Stimulated activated CD4-positive, alpha-beta T cell treated with anti-CD3 and anti-CD28 coated beads, Interleukin-12 subunit alpha, Interleukin-12 subunit beta, amount 100 ng/mL, for 48 hours (primary cell): Measurements from ENCODE around the gene VAV2.

Experiments
- DNase-seq, 3 donors: peaks; one replicate each; pipeline ENCODE4 v3.0.0-alpha.2; 2020; ENCODE audit warnings: low read depth in 2 of 3, low spot score in 1 of 3

VAV2 gene

DNA sequence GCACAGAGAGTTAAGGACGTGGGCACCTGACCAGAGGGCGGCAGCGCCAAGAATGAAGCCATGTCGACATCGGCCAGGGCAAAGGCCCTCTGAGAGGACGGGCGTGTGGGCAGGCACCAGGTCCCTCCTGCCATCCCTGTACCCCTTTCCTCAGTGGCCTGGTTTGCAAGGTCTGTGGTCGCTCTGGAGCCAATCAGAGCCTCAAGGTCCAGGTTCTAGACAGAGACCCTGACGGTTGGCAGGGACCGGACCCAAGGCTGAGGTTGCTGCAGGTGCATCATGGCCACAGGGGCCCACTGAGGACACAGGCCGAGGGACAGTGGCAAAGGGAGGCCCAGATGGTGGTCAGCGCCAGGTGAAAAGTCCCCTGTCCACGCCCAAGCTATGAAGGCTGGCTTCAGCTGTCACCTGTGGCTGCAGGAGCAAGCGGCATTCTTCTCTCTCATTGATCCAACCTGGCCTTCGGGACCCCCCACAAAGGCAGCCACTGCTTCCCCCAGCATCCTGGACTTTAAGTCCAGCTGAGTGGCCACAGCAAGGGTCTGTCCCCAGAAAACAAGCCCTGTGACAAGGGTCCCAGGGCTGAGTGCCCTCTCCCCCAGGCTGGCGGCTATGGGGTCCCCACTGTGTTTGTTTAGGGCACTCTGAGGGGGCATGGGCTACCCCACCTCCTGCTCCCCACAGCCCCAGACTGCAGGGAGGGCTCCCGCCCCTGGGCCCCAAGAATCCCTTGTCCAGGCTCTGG, 48.9 kb downstream of the VAV2 start:
- DNase-seq = no peak

DNA sequence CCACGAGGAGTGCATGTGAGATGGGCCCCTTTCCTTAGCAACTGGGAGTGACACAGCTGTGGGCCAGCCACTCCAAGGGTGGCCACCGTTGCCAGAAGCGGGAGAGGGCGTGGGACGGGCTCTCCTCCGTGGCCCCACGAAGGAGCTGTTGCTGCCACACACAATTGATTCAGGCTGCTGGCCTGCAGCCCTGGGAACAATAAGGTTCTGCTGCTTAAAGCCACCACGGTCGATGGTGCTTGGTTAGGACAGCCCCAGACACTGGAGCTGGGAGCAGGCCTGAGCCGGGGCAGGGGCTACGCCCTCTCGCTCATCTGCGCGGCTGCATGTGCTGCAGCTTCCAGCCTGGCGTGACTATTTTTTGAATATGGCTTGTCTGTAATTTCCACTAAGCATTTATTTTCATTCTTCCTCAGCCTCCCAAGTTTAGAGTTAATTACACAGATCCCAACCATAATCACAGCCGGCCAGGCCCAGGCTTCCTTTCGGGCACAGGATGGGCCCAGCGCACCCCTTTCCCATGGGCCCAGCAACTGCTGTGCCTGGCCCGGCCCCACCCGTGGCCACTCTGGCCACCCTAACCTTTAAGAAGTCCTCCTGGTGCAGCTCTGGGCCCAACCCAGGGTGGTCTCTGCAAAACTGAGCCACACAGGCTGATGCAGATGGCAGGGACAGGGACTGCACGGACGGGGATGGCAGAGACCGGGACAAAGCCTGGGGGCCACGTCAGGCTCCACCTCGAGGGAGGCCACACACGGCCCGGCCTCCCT, 49.7 kb downstream of the VAV2 start:
- DNase-seq = no peak

GRCh38 chr9:133939845-133940244, 52.3 kb downstream of the VAV2 start:
- no peak for DNase-seq

DNA sequence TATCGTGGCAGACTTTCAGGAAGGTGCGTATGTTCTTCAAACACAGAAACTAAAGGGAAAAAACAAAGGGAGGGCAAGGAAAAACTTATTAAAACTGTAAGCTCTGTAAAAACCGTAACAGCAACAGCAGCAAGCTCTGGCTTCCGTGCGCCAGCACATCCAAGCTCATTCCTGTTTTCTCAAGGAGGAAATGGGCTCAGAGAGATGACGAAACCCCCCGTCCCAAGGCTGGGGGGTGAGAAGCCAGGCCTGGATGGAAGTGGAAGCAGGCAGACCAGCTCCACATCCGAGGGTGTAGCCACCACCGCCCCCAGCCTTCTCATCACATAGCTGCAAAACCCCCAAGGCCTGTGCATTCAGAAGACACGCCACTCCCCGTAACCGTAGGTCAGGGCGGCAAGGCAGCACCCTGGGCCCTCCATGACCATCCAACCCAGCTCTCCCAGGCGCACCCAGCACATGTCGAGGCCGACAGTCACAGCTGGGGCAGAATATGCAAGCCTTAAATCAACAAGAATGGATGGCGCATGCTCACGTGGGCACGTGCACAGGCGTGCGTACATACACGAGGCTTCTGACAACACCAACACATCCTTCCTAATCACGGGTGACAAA, 52.8 kb downstream of the VAV2 start:
- no peak for DNase-seq

GRCh38 chr9:133938753-133939152, 53.4 kb downstream of the VAV2 start:
- no peak for DNase-seq

GRCh38 chr9:133938086-133938485, 54.0 kb downstream of the VAV2 start:
- no peak for DNase-seq

DNA sequence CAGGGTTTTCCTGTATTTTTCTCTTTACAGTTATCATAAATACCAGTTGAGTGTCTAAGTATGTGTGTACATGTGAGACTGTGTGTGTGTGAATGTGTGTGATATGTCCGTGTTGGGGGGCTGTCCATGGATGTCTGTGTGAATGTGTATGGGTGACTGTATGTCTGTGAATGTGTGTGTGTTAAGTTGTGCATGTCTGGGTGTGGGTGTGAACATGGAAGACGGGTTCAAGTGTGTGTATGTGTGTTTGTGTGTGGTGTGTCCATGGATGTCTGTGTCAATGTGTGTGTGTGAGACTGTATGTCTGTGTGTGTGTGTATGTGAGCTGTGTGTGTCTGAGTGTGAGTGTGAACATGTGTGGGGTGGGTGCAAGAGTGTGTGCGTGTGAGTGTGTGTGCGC, 55.0 kb downstream of the VAV2 start:
- no peak for DNase-seq

GRCh38 chr9:133935328-133936005, 56.7 kb downstream of the VAV2 start:
- DNase-seq = no peak

DNA sequence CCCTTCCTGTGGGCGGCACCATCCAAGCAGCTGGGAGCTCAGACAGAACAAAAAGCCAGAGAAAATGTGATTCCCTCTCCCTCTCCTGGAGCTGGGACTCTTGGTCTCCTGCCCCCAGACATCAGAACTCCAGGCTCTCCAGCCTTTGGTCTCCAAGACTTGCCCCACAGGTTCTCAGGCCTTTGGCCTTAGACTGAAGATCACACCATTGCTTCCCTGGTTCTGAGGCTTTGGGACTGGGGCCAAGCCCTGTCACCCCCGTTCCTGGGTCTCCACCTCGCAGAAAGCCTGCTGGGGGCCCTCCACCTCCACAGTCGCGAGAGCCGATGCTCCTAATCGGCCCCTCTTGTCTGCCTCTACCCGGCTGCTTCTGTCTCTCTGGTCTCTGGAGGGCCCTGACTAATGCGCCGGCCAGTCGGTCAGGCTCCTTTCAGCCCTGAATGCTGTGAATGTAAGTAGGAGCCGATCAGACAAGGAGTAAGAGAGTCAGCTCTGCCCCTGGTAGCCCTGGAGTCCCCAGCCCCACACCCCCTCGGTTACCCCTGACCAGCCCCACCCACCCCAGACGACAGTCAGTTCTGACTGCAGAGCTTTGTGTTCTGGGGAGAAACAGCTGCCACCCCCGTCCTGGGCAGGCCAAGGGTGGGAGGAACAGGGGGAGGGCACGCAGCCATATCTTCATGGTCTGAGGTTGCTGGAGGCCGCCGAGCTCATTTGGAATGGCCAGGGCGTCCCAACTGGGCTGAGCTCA, 57.5 kb downstream of the VAV2 start:
- no peak for DNase-seq

- DNase-seq = no peak
Measured at GRCh38 chr9:133933426-133934026, 58.6 kb downstream of the VAV2 start.

- no peak for DNase-seq
Measured at GRCh38 chr9:133932633-133933032, 59.5 kb downstream of the VAV2 start.

DNA sequence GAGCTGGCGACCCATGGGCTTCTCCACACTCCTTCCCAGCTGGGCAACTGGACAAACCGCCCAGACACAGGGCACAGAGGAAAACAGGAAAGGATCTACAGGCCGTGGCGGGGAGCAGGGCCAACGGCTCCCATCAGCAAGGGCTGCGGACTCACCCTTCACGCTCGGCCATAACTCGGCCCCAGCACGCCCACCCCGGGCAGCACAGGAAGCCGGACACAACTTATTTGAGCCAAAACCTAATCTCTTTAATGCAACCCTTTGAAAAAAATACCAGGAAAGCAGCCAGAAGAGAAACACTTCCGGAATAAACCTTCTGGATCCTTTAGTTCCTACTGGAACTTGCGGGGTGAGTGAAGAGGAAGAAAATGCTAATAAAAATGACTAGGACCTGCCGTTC, 59.9 kb downstream of the VAV2 start:
- DNase-seq = no peak

DNA sequence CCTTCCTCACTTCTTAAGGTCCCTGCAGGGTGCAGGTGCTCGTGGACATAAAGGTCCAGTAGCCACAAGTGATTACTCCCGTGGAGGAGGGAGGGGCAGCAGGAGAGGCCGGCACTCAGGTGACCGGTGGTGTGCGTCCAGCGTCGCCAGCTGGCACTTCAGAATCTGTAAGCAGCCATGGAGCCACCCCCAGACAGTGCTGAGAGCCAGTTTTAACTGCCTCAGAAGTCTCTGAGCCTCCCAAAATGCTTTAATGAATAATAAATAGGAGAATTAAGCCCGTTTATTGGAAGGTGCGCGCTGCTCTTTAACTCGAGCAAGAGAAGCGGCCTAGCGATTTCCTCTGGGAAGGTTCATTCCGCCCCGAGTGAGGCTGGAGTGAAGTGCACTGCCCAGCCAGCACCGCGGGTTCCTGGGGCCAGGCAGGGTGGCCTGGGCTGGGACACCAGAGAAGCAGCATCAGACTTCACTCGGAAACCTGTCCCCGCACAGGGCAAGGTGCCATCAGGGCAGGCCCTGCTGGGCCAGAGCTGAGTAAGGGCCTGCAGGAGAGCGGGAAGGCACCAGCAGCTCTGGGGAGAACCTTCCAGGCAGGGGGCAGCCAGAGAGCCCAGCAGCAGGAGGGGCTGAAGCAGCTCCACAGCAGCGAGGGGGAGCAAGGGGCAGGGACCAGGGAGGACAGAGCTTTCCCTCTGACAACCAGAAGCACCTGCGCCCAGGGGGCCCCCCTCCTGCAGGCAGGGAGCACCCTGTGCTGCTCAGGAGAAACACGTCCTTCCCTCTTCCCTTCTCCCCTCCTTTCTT, 61.2 kb downstream of the VAV2 start:
- no peak for DNase-seq

- DNase-seq = no peak
Measured at GRCh38 chr9:133930046-133930681, 62.0 kb downstream of the VAV2 start.

DNA sequence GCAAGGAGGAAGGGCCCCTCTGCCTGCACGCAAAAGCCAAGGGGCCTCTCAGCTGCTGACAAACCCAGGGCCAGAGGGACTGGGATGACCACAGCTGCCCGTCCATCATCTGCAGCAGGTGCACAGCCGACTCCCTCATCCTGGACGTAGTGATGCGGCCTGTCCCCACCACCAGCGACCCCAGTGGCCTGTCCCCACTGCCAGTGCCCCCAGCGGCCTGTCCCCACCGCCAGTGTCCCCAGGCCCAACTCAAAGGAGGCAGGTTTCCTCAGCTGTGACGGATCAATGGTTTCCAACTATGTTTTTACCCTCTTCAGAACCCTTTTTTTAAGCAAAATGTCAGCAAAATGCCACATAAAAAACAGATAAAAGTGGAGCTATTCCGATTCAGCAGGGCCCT, 62.5 kb downstream of the VAV2 start:
- DNase-seq = no peak

DNA sequence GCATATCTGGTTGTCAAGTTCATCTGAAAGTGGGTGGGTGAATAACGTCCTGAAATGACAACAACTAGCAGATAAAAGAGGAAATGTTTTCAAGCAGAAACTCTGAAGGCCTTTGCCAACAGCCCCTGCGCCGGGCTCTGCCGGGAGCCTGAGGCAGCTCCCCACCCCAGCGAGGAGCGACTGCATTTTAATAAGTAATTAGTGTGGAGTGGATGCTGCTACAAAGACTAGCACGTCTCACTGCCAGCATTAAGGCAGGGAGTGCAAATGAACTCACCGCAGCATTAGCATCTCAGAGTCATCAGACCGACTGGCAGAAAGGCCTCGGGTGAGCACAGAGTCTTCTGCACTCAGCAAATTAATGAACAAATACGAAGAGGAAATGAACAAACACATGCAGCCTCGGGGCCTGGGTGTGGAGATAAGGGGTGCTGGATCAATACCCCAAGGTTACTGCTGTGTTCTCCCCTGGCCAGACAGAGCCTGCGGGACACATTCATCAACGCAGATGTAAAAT, 63.8 kb downstream of the VAV2 start:
- DNase-seq = no peak

DNA sequence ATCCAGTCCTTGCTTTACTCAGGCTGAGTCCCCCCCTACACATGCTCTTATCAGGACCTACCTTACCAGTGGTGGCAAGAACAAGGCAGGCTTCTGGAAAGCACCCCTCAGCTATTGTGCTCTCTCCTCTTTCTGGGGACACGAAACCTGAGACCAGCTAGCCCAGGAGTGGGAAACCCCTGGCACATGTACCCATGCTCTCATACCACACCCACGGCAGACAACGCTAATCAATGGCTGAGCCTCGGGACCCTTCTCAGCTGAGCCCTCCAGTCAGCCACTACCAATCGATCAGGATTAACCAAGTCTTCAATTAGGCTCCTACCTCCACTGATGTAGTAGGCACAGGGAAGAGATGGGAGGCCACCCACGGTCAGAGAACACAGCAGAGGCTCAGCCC, 65.1 kb downstream of the VAV2 start:
- DNase-seq = no peak

DNA sequence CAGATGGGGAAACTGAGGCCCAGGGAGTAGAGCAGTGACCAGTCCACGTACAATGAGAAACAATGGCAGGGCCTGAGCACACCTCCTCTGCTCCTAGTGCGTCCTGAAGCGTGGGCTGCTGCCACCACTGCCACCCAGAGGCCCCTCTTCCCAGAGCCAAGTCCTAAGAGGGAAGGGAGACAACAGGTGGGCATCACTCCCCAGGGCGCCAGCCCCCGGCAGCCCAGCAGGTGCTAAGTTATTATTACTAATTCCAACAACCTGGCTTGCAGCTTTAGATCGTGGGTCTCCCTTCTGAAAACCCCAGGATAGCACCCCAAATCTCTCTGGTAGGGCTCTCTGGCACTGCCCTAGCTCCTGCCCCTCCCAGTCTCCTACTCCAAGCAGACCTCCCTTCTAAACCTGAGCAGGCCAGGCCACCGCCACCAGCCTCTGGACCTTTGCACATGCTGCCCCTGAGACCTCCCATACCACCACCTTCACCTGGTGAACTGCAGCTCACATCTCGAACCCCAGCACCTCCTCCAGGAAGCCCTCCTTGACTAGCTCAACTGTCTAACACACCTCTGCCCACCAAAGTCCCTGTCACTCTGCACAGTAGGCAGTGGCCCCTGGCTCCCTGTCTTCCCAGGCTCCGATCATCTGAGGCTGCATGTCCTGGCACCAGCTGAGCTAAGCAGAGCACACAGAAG, 65.8 kb downstream of the VAV2 start:
- no peak for DNase-seq

DNA sequence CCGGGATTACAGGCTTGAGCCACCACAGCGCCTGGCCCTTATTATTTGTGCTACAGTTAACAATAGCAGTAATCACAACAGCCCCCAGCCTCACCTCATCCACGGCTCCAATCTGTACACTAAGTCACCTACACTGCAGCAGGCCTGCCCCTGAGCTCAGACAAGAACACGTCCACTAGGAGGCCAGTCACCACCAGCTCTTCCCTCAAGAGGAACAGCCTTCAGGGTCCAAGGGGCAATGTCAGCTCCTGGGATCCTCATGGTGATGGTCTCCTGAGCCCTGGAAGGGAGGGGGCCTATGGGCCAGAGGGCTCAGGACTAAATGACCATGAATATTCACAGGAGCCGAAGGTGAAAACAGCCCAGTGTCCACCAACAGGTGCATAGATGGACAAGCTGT, 67.7 kb downstream of the VAV2 start:
- no peak for DNase-seq
